Stimulated activated naive CD4-positive, alpha-beta T cell treated with Interleukin-2 at 50 U/mL for 16 hours (primary cell): ENCODE data around the gene BTK.

Source experiments
- DNase-seq: peaks from one replicate; lab custom pipeline; 2025; lab: John Stamatoyannopoulos, UW

The BTK gene

GRCh38 chrX:101393530-101394305, 7.7 kb upstream of the BTK start:
- DNase-seq = no peak

- DNase-seq = no peak
These were observed 5.8 kb upstream of the BTK start for GRCh38 chrX:101391831-101392230.

GRCh38 chrX:101390664-101391525, 4.9 kb upstream of the BTK start, which contains the start of gene RPL36A:
RPL36A (plus strand) TSS chrX:101391011; CDS start chrX:101391044, 33 bp downstream.
- DNase-seq = peak; percentile 79

GRCh38 chrX:101388604-101389003, 2.6 kb upstream of the BTK start:
- DNase-seq = no peak

GRCh38 chrX:101386542-101386885, 523 bp upstream of the BTK start:
- no peak for DNase-seq

- DNase-seq = no peak
These were observed 836 bp downstream of the BTK start for GRCh38 chrX:101385026-101385684.

- no peak for DNase-seq
These were observed 2.2 kb downstream of the BTK start for GRCh38 chrX:101383679-101384205.

GRCh38 chrX:101377547-101377946, 8.4 kb downstream of the BTK start:
- no peak for DNase-seq

GRCh38 chrX:101370888-101371504, 15.0 kb downstream of the BTK start:
- no peak for DNase-seq

- no peak for DNase-seq
These were observed 16.3 kb downstream of the BTK start for GRCh38 chrX:101369687-101370086.

GRCh38 chrX:101368800-101369199, 17.2 kb downstream of the BTK start:
- DNase-seq = no peak

GRCh38 chrX:101365301-101365795, 20.6 kb downstream of the BTK start:
- no peak for DNase-seq

- DNase-seq = no peak
These were observed 23.2 kb downstream of the BTK start for GRCh38 chrX:101362757-101363156.

- DNase-seq = no peak
These were observed 23.9 kb downstream of the BTK start for GRCh38 chrX:101362116-101362515.

- DNase-seq = no peak
These were observed 25.6 kb downstream of the BTK start for GRCh38 chrX:101360390-101360789.

GRCh38 chrX:101359966-101360365, 26.0 kb downstream of the BTK start:
- DNase-seq = no peak

GRCh38 chrX:101357166-101357795, 28.7 kb downstream of the BTK start:
- DNase-seq = no peak

- DNase-seq = no peak
These were observed 36.8 kb downstream of the BTK start for GRCh38 chrX:101349193-101349562.

- peak; percentile 77 for DNase-seq
These were observed 37.4 kb downstream of the BTK start, which contains the start of gene TIMM8A for GRCh38 chrX:101348452-101349192. TIMM8A (minus strand) TSS chrX:101348742; CDS start chrX:101348664, 78 bp downstream.

- no peak for DNase-seq
These were observed 38.0 kb downstream of the BTK start for GRCh38 chrX:101347859-101348451.
